Activated CD8-positive, alpha-beta T cell treated with anti-CD3 and anti-CD28 coated beads for 36 hours (primary cell): ENCODE measurements around the gene MACROD2. TPM values are rescaled to one million over a fixed set of nuclear protein-coding genes. Genes with fewer than 3 reads are reported as not detected.

Experiments
- ATAC-seq: fragments of 200-7000 bp; cut with Tn5 transposase; one replicate; pipeline ENCODE4 v1.10.0; 2021; ENCODE audit warnings: mild to moderate bottlenecking, moderate library complexity
- CTCF ChIA-PET: fragments of 350-600 bp; sonication (Branson Sonifier 250); formaldehyde crosslinking; loops from one replicate; lab custom pipeline; 2021; ENCODE audit warnings: antibody characterized with exemption; lab: Charles Lee
- POLR2A ChIA-PET: fragments of 350-600 bp; sonication (Branson Sonifier 250); formaldehyde crosslinking; loops from one replicate; lab custom pipeline; 2021; ENCODE audit warnings: antibody characterized with exemption; lab: Charles Lee
- DNase-seq: peaks from one replicate; pipeline ENCODE4 v3.0.0-alpha.2; 2020
- H3K27ac Mint-ChIP-seq: one replicate; pipeline ENCODE4 v1.8.0; 2021; ENCODE audit warnings: mild to moderate bottlenecking, mixed read lengths
- H3K27me3 Mint-ChIP-seq: one replicate; pipeline ENCODE4 v1.8.0; 2021; ENCODE audit warnings: mixed read lengths
- H3K36me3 Mint-ChIP-seq: one replicate; pipeline ENCODE4 v1.8.0; 2021; ENCODE audit warnings: low read depth, mixed read lengths
- H3K4me1 Mint-ChIP-seq: one replicate; pipeline ENCODE4 v1.8.0; 2021; ENCODE audit warnings: low read depth, mixed read lengths
- H3K4me3 Mint-ChIP-seq: one replicate; pipeline ENCODE4 v1.8.0; 2021; ENCODE audit warnings: mild to moderate bottlenecking, moderate library complexity, mixed read lengths
- H3K9me3 Mint-ChIP-seq: one replicate; pipeline ENCODE4 v1.8.0; 2021; ENCODE audit warnings: mixed read lengths
- intact Hi-C: fragments of 100-400 bp; cut with micrococcal nuclease; formaldehyde crosslinking; loops from one replicate; pipeline ENCODE4 v1.10.0; 2022
- total RNA-seq, 2 experiments: library from RNA; stranded (reverse); gene quantifications; one replicate each; pipeline ENCODE4 v1.2.3, GENCODE V29; 2021
- TF ChIP-seq, protein P1 (sequence below): fragments of 200-600 bp; IDR thresholded peaks from one replicate; pipeline ENCODE4 v1.8.0; 2022; ENCODE audit warnings: antibody characterized with exemption, mild to moderate bottlenecking

Gene MACROD2
- total RNA-seq, 2 experiments from 2014 or later = not detected

DNA sequence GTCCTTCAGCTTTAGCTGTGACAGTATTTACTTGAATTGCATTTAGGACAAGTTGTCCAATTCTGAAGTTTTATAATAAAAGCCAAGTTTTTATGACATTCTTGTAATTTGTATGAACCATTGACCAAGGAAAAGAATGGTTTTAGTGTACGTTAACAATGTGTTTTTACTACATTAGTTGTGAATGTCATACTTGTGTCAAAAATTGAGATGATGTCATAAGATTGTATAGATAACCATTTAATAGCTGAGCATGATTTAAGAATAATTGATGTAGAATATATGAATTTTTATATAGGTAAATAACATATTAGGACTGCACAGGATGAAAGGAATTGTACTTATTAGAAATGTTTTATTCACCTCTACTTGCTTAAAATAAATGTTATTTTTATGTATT lies 102.9 kb downstream of the MACROD2 start:
- H3K27me3 Mint-ChIP-seq = no peaks in the 10 kb centered on the region
- no peaks in the 10 kb centered on the region for H3K36me3 Mint-ChIP-seq
- no peak overlapping the region for H3K27ac Mint-ChIP-seq
- intact Hi-C loops = no loop called here
- H3K4me3 Mint-ChIP-seq = no peak overlapping the region
- TF ChIP-seq, protein P1, sequence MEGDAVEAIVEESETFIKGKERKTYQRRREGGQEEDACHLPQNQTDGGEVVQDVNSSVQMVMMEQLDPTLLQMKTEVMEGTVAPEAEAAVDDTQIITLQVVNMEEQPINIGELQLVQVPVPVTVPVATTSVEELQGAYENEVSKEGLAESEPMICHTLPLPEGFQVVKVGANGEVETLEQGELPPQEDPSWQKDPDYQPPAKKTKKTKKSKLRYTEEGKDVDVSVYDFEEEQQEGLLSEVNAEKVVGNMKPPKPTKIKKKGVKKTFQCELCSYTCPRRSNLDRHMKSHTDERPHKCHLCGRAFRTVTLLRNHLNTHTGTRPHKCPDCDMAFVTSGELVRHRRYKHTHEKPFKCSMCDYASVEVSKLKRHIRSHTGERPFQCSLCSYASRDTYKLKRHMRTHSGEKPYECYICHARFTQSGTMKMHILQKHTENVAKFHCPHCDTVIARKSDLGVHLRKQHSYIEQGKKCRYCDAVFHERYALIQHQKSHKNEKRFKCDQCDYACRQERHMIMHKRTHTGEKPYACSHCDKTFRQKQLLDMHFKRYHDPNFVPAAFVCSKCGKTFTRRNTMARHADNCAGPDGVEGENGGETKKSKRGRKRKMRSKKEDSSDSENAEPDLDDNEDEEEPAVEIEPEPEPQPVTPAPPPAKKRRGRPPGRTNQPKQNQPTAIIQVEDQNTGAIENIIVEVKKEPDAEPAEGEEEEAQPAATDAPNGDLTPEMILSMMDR = no peak
- DNase-seq = no peak
- H3K9me3 Mint-ChIP-seq = no peaks in the 10 kb centered on the region
- no peaks in the 10 kb centered on the region for H3K4me1 Mint-ChIP-seq
- POLR2A ChIA-PET = no interaction called here
- CTCF ChIA-PET = interaction anchor here (1.0 kb wide), 1 partner anchor 21 kb away, joined by 3 read pairs; no protein-coding TSS in a partner anchor
- ATAC-seq = no peak

DNA sequence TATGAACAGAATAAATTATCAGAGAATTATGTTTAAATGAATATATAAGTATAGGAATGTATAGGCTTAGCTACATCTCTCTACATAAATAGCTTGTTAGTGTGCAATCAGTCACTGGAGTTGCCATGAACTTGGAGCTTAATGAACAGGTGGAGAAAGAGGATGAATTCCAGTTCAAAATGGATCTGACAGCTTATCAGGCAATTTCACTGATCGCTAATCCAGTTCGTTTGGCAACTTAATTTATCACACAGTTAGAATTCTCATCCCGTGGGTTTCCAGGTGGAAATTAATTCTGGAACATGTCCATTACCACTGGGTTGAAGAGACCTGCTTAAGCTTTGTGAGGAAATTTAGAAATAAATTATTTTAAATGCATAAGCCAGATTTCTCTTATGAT lies 118.1 kb downstream of the MACROD2 start:
- Mint-ChIP-seq H3K9me3 (peaks cover 2% of the 10 kb centered on the region), H3K27me3 (no peaks in the 10 kb centered on the region), H3K4me3 (no peak overlapping the region), H3K36me3 (no peaks in the 10 kb centered on the region), H3K4me1 (no peaks in the 10 kb centered on the region), H3K27ac (no peak overlapping the region)
- DNase-seq (no peak), ATAC-seq (no peak)
- ChIA-PET POLR2A (no interaction called here), CTCF (no interaction called here)
- TF ChIP-seq, protein P1 = no peak
- intact Hi-C loops = no loop called here

DNA sequence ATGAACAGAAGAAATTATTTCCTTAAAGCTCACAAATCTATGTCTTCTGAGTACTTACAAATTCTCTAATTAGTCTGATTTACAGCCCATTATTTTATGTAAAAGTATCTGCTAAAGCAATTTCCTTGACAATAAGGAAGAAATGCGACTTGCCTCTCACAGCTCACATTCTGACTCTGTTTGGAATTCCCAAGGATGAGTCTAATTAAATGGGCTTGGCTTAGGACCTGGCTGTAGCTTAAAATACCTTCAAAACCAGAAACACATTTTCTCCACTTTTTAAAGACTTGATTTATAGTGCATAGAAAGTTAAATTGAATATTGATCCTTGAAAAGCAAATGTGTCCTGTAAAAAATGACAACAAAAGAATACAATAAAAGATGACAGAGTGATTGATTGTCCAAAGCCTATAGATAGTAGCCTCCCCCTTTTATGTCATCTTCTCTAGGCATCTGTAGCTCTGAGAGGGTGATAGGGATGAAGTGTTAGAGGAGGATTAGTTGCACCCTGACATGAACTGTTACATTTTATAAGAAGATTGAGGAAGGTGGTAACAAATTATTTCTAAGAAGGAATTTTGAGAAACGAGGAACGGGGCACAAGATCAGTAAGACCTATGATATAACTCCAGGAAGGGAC lies 118.9 kb downstream of the MACROD2 start:
- ATAC-seq (no peak), DNase-seq (no peak)
- TF ChIP-seq, protein P1 = no peak
- peaks cover 2% of the 10 kb centered on the region for H3K9me3 Mint-ChIP-seq
- no peaks in the 10 kb centered on the region for H3K4me1 Mint-ChIP-seq
- no peak overlapping the region for H3K4me3 Mint-ChIP-seq
- CTCF ChIA-PET = no interaction called here
- no peak overlapping the region for H3K27ac Mint-ChIP-seq
- H3K27me3 Mint-ChIP-seq = no peaks in the 10 kb centered on the region
- intact Hi-C loops = no loop called here
- POLR2A ChIA-PET = no interaction called here
- H3K36me3 Mint-ChIP-seq = no peaks in the 10 kb centered on the region

DNA sequence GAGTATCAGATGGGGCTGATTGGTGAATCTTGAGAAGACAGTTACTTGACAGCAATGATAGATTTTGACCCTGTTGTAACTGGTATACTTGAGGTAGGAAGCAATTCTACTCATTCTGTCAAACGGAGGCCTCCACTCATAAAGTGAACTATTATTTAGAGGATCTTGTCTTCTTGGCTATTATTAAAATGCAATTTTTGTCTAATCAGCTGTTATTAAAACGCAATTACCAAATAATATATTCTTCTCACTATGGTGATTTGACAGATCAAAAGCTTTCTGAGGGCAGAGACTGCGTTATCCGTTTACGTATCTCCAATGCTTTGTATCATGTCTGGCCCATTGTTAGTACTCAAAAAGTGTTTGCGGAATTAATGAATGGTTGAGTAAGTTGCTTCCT lies 120.7 kb downstream of the MACROD2 start:
- ChIA-PET POLR2A (no interaction called here), CTCF (no interaction called here)
- H3K36me3 Mint-ChIP-seq = no peaks in the 10 kb centered on the region
- TF ChIP-seq, protein P1 = no peak
- H3K4me3 Mint-ChIP-seq = no peak overlapping the region
- H3K27me3 Mint-ChIP-seq = no peaks in the 10 kb centered on the region
- H3K9me3 Mint-ChIP-seq = no peaks in the 10 kb centered on the region
- intact Hi-C loops = no loop called here
- no peak overlapping the region for H3K27ac Mint-ChIP-seq
- DNase-seq (no peak), ATAC-seq (no peak)
- H3K4me1 Mint-ChIP-seq = no peaks in the 10 kb centered on the region

DNA sequence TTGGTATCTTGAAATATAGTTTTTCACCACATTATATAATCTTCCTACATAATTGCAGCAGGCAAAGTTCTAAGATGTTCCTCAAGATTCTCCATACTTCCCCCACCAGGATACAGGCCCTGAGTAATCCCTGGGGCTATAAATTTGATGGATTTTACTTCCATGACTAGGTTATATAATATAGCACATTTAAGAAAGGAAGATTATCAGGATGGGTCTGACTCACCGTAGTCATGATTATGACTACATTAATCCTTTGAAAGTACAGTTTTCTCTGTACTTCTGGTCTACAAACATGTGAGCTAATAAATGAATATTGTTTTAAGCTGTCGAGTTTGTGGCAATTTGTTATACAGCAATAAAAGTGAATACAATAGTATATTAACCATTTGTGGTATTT lies 122.5 kb downstream of the MACROD2 start:
- TF ChIP-seq, protein P1 = no peak
- Mint-ChIP-seq H3K27ac (no peak overlapping the region), H3K9me3 (no peaks in the 10 kb centered on the region), H3K4me1 (no peaks in the 10 kb centered on the region), H3K4me3 (no peak overlapping the region), H3K36me3 (no peaks in the 10 kb centered on the region), H3K27me3 (no peaks in the 10 kb centered on the region)
- DNase-seq = no peak
- intact Hi-C loops = no loop called here
- ChIA-PET POLR2A (no interaction called here), CTCF (no interaction called here)
- ATAC-seq = no peak
